Fibroblast of the conjunctiva (primary cell): ENCODE measurements around the gene IL12A.
A peak's percentile ranks its signal among the peaks of the same experiment; 100 is the strongest.

Experiments
- DNase-seq: peaks from one replicate; pipeline ENCODE4 v3.0.0-alpha.2; 2010; ENCODE audit warnings: low read depth

IL12A gene

GRCh38 chr3:159989973-159990846 is 1.6 kb downstream of the IL12A start:
- no peak for DNase-seq

- no peak for DNase-seq
Measured at GRCh38 chr3:159991591-159991990, 3.0 kb downstream of the IL12A start.

- no peak for DNase-seq
Measured at GRCh38 chr3:159992589-159992988, 4.0 kb downstream of the IL12A start.

GRCh38 chr3:159994182-159994581 is 5.5 kb downstream of the IL12A start:
- DNase-seq = no peak

GRCh38 chr3:159995091-159995490 is 6.5 kb downstream of the IL12A start:
- DNase-seq = no peak

GRCh38 chr3:159996018-159996417 is 7.4 kb downstream of the IL12A start:
- DNase-seq = no peak

- no peak for DNase-seq
Measured at GRCh38 chr3:159996959-159997358, 8.3 kb downstream of the IL12A start.

GRCh38 chr3:160001148-160001760 is 12.6 kb downstream of the IL12A start:
- DNase-seq = no peak

- DNase-seq = no peak
Measured at GRCh38 chr3:160001850-160002623, 13.4 kb downstream of the IL12A start.

GRCh38 chr3:160003520-160004128 is 15.0 kb downstream of the IL12A start:
- DNase-seq = no peak

- DNase-seq = no peak
Measured at GRCh38 chr3:160005004-160005403, 16.4 kb downstream of the IL12A start.

- peak; percentile 67 for DNase-seq
Measured at GRCh38 chr3:160006282-160007163, 17.9 kb downstream of the IL12A start.

- no peak for DNase-seq
Measured at GRCh38 chr3:160008961-160009360, 20.3 kb downstream of the IL12A start.

GRCh38 chr3:160009525-160009924 is 20.9 kb downstream of the IL12A start:
- no peak for DNase-seq

- DNase-seq = no peak
Measured at GRCh38 chr3:160010578-160010977, 21.9 kb downstream of the IL12A start.

- DNase-seq = no peak
Measured at GRCh38 chr3:160012108-160012507, 23.5 kb downstream of the IL12A start.

GRCh38 chr3:160016972-160017371 is 28.3 kb downstream of the IL12A start:
- peak; percentile 48 for DNase-seq

- no peak for DNase-seq
Measured at GRCh38 chr3:160018959-160019358, 30.3 kb downstream of the IL12A start.

GRCh38 chr3:160020057-160020711 is 31.5 kb downstream of the IL12A start:
- DNase-seq = no peak

- no peak for DNase-seq
Measured at GRCh38 chr3:160022068-160022467, 33.4 kb downstream of the IL12A start.

GRCh38 chr3:160023476-160023875 is 34.8 kb downstream of the IL12A start:
- DNase-seq = no peak
